MM.1S (cell line): ENCODE results near the gene HRH3.

Experiments used
- DNase-seq: peaks from one replicate; pipeline ENCODE4 v3.0.0-alpha.2; 2015
- H2AFZ ChIP-seq: fragments of 300-600 bp; sonication (generic); 2 replicates; pipeline ENCODE4 v1.6.0; 2016; ENCODE audit warnings: antibody characterized with exemption, low read length
- H3F3A ChIP-seq: fragments of 300-600 bp; sonication (generic); 2 replicates; pipeline ENCODE4 v1.6.1; 2016; ENCODE audit warnings: mild to moderate bottlenecking, antibody characterized with exemption, low read length, moderate library complexity, mixed read lengths; ENCODE audit not compliant: insufficient read depth
- H3K27ac ChIP-seq: fragments of 300-600 bp; sonication (generic); 2 replicates; pipeline ENCODE4 v1.5.1; 2016; ENCODE audit warnings: mild to moderate bottlenecking, low read length
- H3K27me3 ChIP-seq: fragments of 300-600 bp; sonication (generic); replicated peaks from 2 replicates; pipeline ENCODE4 v1.6.0; 2016; ENCODE audit warnings: low read length; ENCODE audit not compliant: insufficient read depth
- H3K36me3 ChIP-seq: fragments of 300-600 bp; sonication (generic); replicated peaks from 2 replicates; pipeline ENCODE4 v1.6.1; 2016; ENCODE audit warnings: mild to moderate bottlenecking, low read length, mixed read lengths; ENCODE audit not compliant: insufficient read depth
- H3K4me1 ChIP-seq: fragments of 300-600 bp; sonication (generic); 2 replicates; pipeline ENCODE4 v1.6.1; 2016; ENCODE audit warnings: low read length, mixed read lengths
- H3K4me2 ChIP-seq: fragments of 300-600 bp; sonication (generic); 2 replicates; pipeline ENCODE4 v1.6.0; 2016; ENCODE audit warnings: low read depth, low read length
- H3K4me3 ChIP-seq: fragments of 300-600 bp; sonication (generic); 2 replicates; pipeline ENCODE4 v1.5.1; 2016; ENCODE audit warnings: low read length, mixed read lengths
- H3K79me2 ChIP-seq: fragments of 300-600 bp; sonication (generic); 2 replicates; pipeline ENCODE4 v1.6.1; 2016; ENCODE audit warnings: mixed run types, low read length, mixed read lengths
- H3K9ac ChIP-seq: fragments of 300-600 bp; sonication (generic); 2 replicates; pipeline ENCODE4 v1.6.1; 2016; ENCODE audit warnings: low read length, mixed read lengths
- H3K9me2 ChIP-seq: fragments of 300-600 bp; sonication (generic); replicated peaks from 2 replicates; pipeline ENCODE4 v1.6.1; 2016; ENCODE audit warnings: mild to moderate bottlenecking, low read length, mixed read lengths; ENCODE audit not compliant: insufficient read depth
- H3K9me3 ChIP-seq: fragments of 300-600 bp; sonication (generic); replicated peaks from 2 replicates; pipeline ENCODE4 v1.6.1; 2016; ENCODE audit warnings: mild to moderate bottlenecking, low read length, mixed read lengths; ENCODE audit not compliant: insufficient read depth
- H4K20me1 ChIP-seq: fragments of 300-600 bp; sonication (generic); 2 replicates; pipeline ENCODE4 v1.6.1; 2016; ENCODE audit warnings: mild to moderate bottlenecking, low read length, moderate library complexity, mixed read lengths; ENCODE audit not compliant: insufficient read depth
- EZH2 ChIP-seq: fragments of 300-600 bp; sonication (generic); optimal IDR thresholded peaks from 2 replicates; pipeline ENCODE3; 2017; ENCODE audit warnings: low read depth, mild to moderate bottlenecking, antibody characterized with exemption, low read length, mixed read lengths
- EZH2phosphoT487 ChIP-seq: fragments of 300-600 bp; sonication (generic); IDR thresholded peaks from 2 replicates; pipeline ENCODE4 v1.6.1; 2018; ENCODE audit warnings: antibody characterized with exemption, low read length
- TF ChIP-seq, protein P1 (sequence below): fragments of 300-600 bp; sonication (generic); IDR thresholded peaks from 2 replicates; pipeline ENCODE4 v1.5.1; 2016; ENCODE audit warnings: antibody characterized with exemption, low read length, mixed read lengths

HRH3 gene

DNA sequence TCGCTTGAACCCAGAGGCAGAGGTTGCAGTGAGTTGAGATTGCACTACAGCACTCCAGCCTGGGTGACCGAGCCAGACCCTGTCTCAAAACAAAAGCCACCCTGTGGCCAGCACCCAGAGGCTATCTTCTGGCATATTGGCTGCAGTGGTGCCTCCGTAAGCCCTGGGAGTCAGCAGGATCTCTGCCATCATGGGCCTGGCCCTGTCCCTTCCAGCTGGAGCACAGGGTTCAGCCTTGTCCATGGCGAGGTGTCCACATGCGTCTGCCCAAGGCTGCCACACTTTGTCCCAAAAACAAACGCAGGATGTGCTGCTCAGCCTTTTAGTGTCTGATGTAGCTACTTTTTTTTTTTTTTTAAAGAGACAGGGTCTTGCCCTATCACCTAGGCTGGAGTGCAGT, 52.6 kb downstream of the HRH3 start:
- no peaks in the 10 kb centered on the region for H3K79me2 ChIP-seq
- H3K27me3 ChIP-seq, result no peaks in the 10 kb centered on the region
- H3K9me3 ChIP-seq, result no peaks in the 10 kb centered on the region
- H2AFZ ChIP-seq, result no peak overlapping the region
- no peaks in the 10 kb centered on the region for H3K9me2 ChIP-seq
- H3K4me3 ChIP-seq, result no peak overlapping the region
- H4K20me1 ChIP-seq, result no peaks in the 10 kb centered on the region
- DNase-seq, result no peak
- no peak for TF ChIP-seq EZH2phosphoT487
- no peak for TF ChIP-seq EZH2
- TF ChIP-seq, protein P1, sequence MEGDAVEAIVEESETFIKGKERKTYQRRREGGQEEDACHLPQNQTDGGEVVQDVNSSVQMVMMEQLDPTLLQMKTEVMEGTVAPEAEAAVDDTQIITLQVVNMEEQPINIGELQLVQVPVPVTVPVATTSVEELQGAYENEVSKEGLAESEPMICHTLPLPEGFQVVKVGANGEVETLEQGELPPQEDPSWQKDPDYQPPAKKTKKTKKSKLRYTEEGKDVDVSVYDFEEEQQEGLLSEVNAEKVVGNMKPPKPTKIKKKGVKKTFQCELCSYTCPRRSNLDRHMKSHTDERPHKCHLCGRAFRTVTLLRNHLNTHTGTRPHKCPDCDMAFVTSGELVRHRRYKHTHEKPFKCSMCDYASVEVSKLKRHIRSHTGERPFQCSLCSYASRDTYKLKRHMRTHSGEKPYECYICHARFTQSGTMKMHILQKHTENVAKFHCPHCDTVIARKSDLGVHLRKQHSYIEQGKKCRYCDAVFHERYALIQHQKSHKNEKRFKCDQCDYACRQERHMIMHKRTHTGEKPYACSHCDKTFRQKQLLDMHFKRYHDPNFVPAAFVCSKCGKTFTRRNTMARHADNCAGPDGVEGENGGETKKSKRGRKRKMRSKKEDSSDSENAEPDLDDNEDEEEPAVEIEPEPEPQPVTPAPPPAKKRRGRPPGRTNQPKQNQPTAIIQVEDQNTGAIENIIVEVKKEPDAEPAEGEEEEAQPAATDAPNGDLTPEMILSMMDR, result no peak
- H3K4me1 ChIP-seq, result no peaks in the 10 kb centered on the region
- H3K27ac ChIP-seq, result no peak overlapping the region
- H3F3A ChIP-seq, result no peaks in the 10 kb centered on the region
- H3K4me2 ChIP-seq, result no peak overlapping the region
- no peaks in the 10 kb centered on the region for H3K36me3 ChIP-seq
- no peak overlapping the region for H3K9ac ChIP-seq

DNA sequence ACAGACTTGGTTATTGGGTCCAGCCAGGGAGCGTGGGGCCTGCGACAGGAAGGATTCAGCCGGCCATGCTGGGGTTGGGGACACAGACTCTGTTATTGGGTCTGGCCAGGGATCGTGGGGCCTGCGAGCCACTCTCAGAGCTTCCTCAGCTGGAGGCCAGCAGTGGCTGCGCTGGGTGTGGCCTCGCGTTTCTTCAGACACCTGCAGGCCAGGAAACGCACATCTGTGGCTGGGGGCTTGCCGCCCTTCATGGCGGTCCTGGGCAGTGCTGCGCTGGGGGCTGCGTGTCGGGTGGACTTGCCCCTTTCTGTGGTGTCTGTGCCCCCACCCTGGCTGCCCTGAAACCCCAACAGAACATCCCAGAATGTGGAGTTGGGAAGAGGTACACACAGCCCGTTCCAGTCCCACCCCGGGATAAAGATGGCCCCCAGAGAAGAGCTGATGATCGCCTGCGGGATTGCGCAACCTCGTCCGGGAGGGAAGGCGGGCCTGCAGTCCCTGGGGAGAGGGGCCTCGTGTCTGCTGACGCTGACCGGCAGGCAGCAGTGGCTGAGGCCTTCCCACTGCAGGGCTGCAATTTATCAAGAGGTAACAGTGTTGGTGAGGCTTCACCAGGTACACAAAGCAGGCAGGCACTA, 54.2 kb downstream of the HRH3 start:
- Histone ChIP-seq H4K20me1 (no peaks in the 10 kb centered on the region), H3K9me3 (no peaks in the 10 kb centered on the region), H3K4me3 (no peak overlapping the region), H3K9ac (no peak overlapping the region), H3K27me3 (no peaks in the 10 kb centered on the region), H3K9me2 (no peaks in the 10 kb centered on the region), H3K79me2 (no peaks in the 10 kb centered on the region), H3K36me3 (no peaks in the 10 kb centered on the region), H3F3A (no peaks in the 10 kb centered on the region), H3K4me2 (no peak overlapping the region), H2AFZ (no peak overlapping the region), H3K4me1 (no peaks in the 10 kb centered on the region), H3K27ac (no peak overlapping the region)
- no peak for TF ChIP-seq EZH2phosphoT487
- no peak for TF ChIP-seq EZH2
- TF ChIP-seq, protein P1, result no peak
- DNase-seq, result no peak
